Mammary epithelial cell (primary cell): ENCODE data around the gene ECHDC1.

ENCODE experiments used
- CTCF ChIP-seq, 2 donors: IDR thresholded peaks in 1 of 2; conservative IDR thresholded peaks in 1 of 2; 2 replicates each; pipeline ENCODE4 v1.5.1; 2011 to 2012; ENCODE audit warnings: inconsistent platforms in 2 of 2, low read length in 2 of 2, mild to moderate bottlenecking in 2 of 2, control low read depth in 1 of 2, low read depth in 1 of 2; ENCODE audit not compliant: insufficient read depth in 1 of 2; ENCODE audit errors: extremely low read depth in 1 of 2
- EZH2 ChIP-seq: IDR thresholded peaks from 2 replicates; pipeline ENCODE4 v1.6.1; 2012; ENCODE audit warnings: low read length, inconsistent platforms, borderline replicate concordance

DNA sequence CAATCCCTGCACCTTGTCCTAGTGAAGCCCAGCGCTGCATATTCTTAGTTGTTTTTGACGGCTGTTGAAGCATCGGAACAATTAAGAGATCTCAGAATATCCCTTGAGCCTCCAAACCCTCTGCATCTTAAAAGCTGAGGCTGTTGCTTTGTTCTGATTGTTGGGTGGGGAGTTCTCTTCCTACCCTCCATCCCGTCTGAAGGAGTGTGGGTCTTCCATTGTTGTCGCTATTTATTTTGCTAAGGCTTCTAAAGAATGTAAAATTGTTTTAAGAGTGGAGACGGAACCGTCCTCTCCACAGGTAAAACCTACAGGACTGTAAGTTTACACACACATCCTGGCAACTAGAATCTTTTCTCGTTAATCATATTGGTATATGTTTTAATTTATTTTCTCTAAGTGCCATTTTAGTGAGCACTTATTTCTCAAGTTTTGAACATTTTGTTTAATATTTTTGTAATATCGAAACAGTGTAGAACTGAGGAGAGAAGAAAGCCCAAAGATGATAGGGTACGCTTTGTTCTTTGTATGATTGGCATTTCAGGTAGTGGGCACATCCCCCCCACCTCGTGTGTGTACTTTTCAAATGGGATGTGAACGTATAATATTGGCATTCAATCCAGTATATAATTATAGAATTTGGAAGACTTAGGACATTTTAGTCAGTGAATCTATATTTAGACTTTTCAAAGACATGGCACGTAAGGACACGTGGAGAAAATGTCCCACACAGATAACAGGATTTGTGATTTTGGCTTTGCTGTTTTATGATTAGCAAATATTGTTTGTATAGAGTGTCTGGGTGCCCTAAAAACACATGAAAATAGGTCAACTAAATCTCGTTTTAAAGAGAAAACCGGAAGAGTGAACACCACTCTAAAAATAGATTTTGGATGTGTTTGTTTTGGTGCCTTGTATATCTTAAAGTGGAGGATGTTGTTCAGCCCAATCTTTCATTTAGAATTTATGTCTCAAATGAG is 75.5 kb downstream of the ECHDC1 start:
- TF ChIP-seq EZH2, result no peak
- TF ChIP-seq CTCF (conservative IDR thresholded peaks at IDR 0.05 in 1 of 2, IDR thresholded peaks at IDR 0.05 in 1 of 2; ENCODE audit: extremely low read depth in 1 of 2, insufficient read depth in 1 of 2, low read depth in 1 of 2, low read length in 2 of 2), result no peak
